WTC11 (cell line): Measurements from ENCODE around the gene DNM1L. TPM values are rescaled to one million over a fixed set of nuclear protein-coding genes. Genes with fewer than 3 reads are reported as not detected.

Experiments used
- ATAC-seq: fragments of 200-7000 bp; cut with Tn5 transposase; 2 replicates; pipeline ENCODE4 v1.10.0; 2021; ENCODE audit warnings: mild to moderate bottlenecking, moderate library complexity
- CTCF ChIA-PET: fragments of 300-600 bp; sonication (Branson Sonifier 250); formaldehyde crosslinking; loops from one replicate; lab custom pipeline; 2021; ENCODE audit warnings: antibody characterized with exemption; lab: Charles Lee
- POLR2A ChIA-PET: fragments of 350-600 bp; sonication (Branson Sonifier 250); formaldehyde crosslinking; loops from one replicate; lab custom pipeline; 2021; ENCODE audit warnings: antibody characterized with exemption; lab: Charles Lee
- DNase-seq: peaks from one replicate; pipeline ENCODE4 v3.0.0; 2021; ENCODE audit warnings: low spot score
- H3K27ac Mint-ChIP-seq: 2 replicates; pipeline ENCODE4 v1.8.0; 2021; ENCODE audit warnings: mixed read lengths
- H3K27me3 Mint-ChIP-seq: 2 replicates; pipeline ENCODE4 v1.8.0; 2021; ENCODE audit warnings: low read depth, mild to moderate bottlenecking, moderate library complexity, mixed read lengths
- H3K36me3 Mint-ChIP-seq: 2 replicates; pipeline ENCODE4 v1.8.0; 2021; ENCODE audit warnings: mixed read lengths
- H3K4me1 Mint-ChIP-seq: 2 replicates; pipeline ENCODE4 v1.8.0; 2022; ENCODE audit warnings: mixed read lengths
- H3K4me3 Mint-ChIP-seq: 2 replicates; pipeline ENCODE4 v1.8.0; 2021; ENCODE audit warnings: mild to moderate bottlenecking, moderate library complexity, mixed read lengths
- H3K9me3 Mint-ChIP-seq: 2 replicates; pipeline ENCODE4 v1.8.0; 2021; ENCODE audit warnings: mixed read lengths
- CREB1 ChIP-seq: sonication (generic); formaldehyde crosslinking; IDR thresholded peaks from 2 replicates; pipeline ENCODE4 v1.8.0; 2023; ENCODE audit warnings: mild to moderate bottlenecking, missing genetic modification reagents
- CREM ChIP-seq: sonication (generic); formaldehyde crosslinking; IDR thresholded peaks from 2 replicates; pipeline ENCODE4 v1.8.1; 2022; ENCODE audit warnings: mild to moderate bottlenecking, missing genetic modification reagents, moderate library complexity
- ETV6 ChIP-seq: sonication (generic); formaldehyde crosslinking; IDR thresholded peaks from 2 replicates; pipeline ENCODE4 v1.8.1; 2022; ENCODE audit warnings: mild to moderate bottlenecking, missing genetic modification reagents
- FOXJ3 ChIP-seq: sonication (generic); formaldehyde crosslinking; IDR thresholded peaks from 2 replicates; pipeline ENCODE4 v1.9.0; 2021; ENCODE audit warnings: missing genetic modification reagents, mild to moderate bottlenecking, borderline replicate concordance
- NFYB ChIP-seq: sonication (generic); formaldehyde crosslinking; conservative IDR thresholded peaks from 2 replicates; pipeline ENCODE4 v1.8.0; 2022; ENCODE audit warnings: low read depth, missing genetic modification reagents
- PRRX2 ChIP-seq: fragments of 250-450 bp; sonication (Bioruptor Pico); IDR thresholded peaks from 2 replicates; pipeline ENCODE4 v1.8.0; 2021; ENCODE audit warnings: mild to moderate bottlenecking
- RORB ChIP-seq: fragments of 250-450 bp; sonication (Bioruptor Pico); IDR thresholded peaks from 2 replicates; pipeline ENCODE4 v1.9.0; 2021; ENCODE audit warnings: mild to moderate bottlenecking
- TP53 ChIP-seq: sonication (generic); formaldehyde crosslinking; IDR thresholded peaks from 2 replicates; pipeline ENCODE4 v1.8.1; 2023; ENCODE audit warnings: mild to moderate bottlenecking, missing genetic modification reagents
- total RNA-seq: library from RNA; stranded (reverse); gene quantifications from 3 replicates; pipeline ENCODE4 v1.2.3, GENCODE V29; 2021
- TF ChIP-seq, protein P1 (sequence below): fragments of 250-450 bp; sonication (Bioruptor Pico); IDR thresholded peaks from 2 replicates; pipeline ENCODE4 v1.9.0; 2021; ENCODE audit warnings: mild to moderate bottlenecking, borderline replicate concordance
- TF ChIP-seq, protein P2 (sequence below): fragments of 250-450 bp; sonication (Bioruptor Pico); IDR thresholded peaks from 2 replicates; pipeline ENCODE4 v2.1.2; 2022; ENCODE audit warnings: mild to moderate bottlenecking, moderate library complexity
- TF ChIP-seq, protein P3 (sequence below): fragments of 250-450 bp; sonication (Bioruptor Pico); IDR thresholded peaks from 2 replicates; pipeline ENCODE4 v1.9.0; 2021; ENCODE audit warnings: mild to moderate bottlenecking
- TF ChIP-seq, protein P4 (sequence below): sonication (generic); formaldehyde crosslinking; IDR thresholded peaks from 2 replicates; pipeline ENCODE4 v1.8.1; 2022; ENCODE audit warnings: low read depth, mild to moderate bottlenecking, moderate library complexity, missing genetic modification reagents, borderline replicate concordance
- TF ChIP-seq, protein P5 (sequence below): sonication (generic); formaldehyde crosslinking; IDR thresholded peaks from 2 replicates; pipeline ENCODE4 v1.8.0; 2022; ENCODE audit warnings: mild to moderate bottlenecking, missing genetic modification reagents
- TF ChIP-seq, protein P6 (sequence below): sonication (generic); formaldehyde crosslinking; IDR thresholded peaks from 2 replicates; pipeline ENCODE4 v1.8.1; 2022; ENCODE audit warnings: mild to moderate bottlenecking, missing genetic modification reagents, moderate library complexity, borderline replicate concordance
- TF ChIP-seq, protein P7 (sequence below): sonication (generic); formaldehyde crosslinking; IDR thresholded peaks from 2 replicates; pipeline ENCODE4 v1.8.0; 2023; ENCODE audit warnings: mild to moderate bottlenecking, missing genetic modification reagents
- TF ChIP-seq, protein P8 (sequence below): fragments of 250-450 bp; sonication (Bioruptor Pico); IDR thresholded peaks from 2 replicates; pipeline ENCODE4 v1.9.0; 2021; ENCODE audit warnings: mild to moderate bottlenecking
- TF ChIP-seq, protein P9 (sequence below): sonication (generic); formaldehyde crosslinking; IDR thresholded peaks from 2 replicates; pipeline ENCODE4 v1.8.0; 2022; ENCODE audit warnings: missing genetic modification reagents

DNM1L gene
- total RNA-seq, 1 experiment from 2014 or later = 74.3 TPM

DNA sequence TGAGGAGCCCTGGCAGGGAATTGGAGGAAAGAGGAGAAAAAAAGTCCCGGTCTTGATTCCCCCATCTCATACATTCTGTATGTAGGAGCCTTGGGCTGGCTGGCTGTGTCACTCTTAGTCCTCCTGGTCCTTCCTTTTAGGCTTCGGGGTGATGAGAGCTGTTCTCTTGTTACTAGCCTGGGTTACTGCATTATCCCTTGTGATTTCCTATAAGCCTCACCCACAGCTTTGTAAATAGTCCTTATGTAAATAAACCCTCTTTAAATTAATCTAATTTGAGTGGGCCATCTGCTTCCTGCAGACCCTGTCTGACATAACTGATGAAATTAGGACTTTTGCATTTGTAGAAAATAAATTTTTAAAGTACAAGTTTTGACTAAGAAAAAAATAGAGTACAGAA lies 19.2 kb downstream of the DNM1L start:
- DNase-seq (no peak), ATAC-seq (peak; percentile 71)
- Mint-ChIP-seq H3K27me3 (no peaks in the 10 kb centered on the region), H3K36me3 (peaks cover 36% of the 10 kb centered on the region), H3K4me1 (peaks cover 15% of the 10 kb centered on the region), H3K9me3 (peaks cover 15% of the 10 kb centered on the region), H3K27ac (no peak overlapping the region), H3K4me3 (no peak overlapping the region)
- ChIA-PET POLR2A (interaction anchor here (0.6 kb wide), 1 partner anchor 516 kb away, joined by 4 read pairs; no protein-coding TSS in a partner anchor), CTCF (interaction anchor here (1.5 kb wide), 1 partner anchor 57 kb away, joined by 4 read pairs; the partner anchor contains the start of gene YARS2)
- TF ChIP-seq RORB (no peak), FOXJ3 (CRISPR knock-in tag) (no peak), ETV6 (CRISPR knock-in tag) (no peak), PRRX2 (CRISPR knock-in tag) (no peak), CREM (CRISPR knock-in tag) (no peak), TP53 (no peak), CREB1 (CRISPR knock-in tag) (no peak), NFYB (CRISPR knock-in tag) (no peak)
- TF ChIP-seq, protein P1, sequence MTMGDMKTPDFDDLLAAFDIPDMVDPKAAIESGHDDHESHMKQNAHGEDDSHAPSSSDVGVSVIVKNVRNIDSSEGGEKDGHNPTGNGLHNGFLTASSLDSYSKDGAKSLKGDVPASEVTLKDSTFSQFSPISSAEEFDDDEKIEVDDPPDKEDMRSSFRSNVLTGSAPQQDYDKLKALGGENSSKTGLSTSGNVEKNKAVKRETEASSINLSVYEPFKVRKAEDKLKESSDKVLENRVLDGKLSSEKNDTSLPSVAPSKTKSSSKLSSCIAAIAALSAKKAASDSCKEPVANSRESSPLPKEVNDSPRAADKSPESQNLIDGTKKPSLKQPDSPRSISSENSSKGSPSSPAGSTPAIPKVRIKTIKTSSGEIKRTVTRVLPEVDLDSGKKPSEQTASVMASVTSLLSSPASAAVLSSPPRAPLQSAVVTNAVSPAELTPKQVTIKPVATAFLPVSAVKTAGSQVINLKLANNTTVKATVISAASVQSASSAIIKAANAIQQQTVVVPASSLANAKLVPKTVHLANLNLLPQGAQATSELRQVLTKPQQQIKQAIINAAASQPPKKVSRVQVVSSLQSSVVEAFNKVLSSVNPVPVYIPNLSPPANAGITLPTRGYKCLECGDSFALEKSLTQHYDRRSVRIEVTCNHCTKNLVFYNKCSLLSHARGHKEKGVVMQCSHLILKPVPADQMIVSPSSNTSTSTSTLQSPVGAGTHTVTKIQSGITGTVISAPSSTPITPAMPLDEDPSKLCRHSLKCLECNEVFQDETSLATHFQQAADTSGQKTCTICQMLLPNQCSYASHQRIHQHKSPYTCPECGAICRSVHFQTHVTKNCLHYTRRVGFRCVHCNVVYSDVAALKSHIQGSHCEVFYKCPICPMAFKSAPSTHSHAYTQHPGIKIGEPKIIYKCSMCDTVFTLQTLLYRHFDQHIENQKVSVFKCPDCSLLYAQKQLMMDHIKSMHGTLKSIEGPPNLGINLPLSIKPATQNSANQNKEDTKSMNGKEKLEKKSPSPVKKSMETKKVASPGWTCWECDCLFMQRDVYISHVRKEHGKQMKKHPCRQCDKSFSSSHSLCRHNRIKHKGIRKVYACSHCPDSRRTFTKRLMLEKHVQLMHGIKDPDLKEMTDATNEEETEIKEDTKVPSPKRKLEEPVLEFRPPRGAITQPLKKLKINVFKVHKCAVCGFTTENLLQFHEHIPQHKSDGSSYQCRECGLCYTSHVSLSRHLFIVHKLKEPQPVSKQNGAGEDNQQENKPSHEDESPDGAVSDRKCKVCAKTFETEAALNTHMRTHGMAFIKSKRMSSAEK (CRISPR knock-in tag) = no peak
- TF ChIP-seq, protein P2, sequence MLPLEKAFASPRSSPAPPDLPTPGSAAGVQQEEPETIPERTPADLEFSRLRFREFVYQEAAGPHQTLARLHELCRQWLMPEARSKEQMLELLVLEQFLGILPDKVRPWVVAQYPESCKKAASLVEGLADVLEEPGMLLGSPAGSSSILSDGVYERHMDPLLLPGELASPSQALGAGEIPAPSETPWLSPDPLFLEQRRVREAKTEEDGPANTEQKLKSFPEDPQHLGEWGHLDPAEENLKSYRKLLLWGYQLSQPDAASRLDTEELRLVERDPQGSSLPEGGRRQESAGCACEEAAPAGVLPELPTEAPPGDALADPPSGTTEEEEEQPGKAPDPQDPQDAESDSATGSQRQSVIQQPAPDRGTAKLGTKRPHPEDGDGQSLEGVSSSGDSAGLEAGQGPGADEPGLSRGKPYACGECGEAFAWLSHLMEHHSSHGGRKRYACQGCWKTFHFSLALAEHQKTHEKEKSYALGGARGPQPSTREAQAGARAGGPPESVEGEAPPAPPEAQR (CRISPR knock-in tag) = no peak
- TF ChIP-seq, protein P3, sequence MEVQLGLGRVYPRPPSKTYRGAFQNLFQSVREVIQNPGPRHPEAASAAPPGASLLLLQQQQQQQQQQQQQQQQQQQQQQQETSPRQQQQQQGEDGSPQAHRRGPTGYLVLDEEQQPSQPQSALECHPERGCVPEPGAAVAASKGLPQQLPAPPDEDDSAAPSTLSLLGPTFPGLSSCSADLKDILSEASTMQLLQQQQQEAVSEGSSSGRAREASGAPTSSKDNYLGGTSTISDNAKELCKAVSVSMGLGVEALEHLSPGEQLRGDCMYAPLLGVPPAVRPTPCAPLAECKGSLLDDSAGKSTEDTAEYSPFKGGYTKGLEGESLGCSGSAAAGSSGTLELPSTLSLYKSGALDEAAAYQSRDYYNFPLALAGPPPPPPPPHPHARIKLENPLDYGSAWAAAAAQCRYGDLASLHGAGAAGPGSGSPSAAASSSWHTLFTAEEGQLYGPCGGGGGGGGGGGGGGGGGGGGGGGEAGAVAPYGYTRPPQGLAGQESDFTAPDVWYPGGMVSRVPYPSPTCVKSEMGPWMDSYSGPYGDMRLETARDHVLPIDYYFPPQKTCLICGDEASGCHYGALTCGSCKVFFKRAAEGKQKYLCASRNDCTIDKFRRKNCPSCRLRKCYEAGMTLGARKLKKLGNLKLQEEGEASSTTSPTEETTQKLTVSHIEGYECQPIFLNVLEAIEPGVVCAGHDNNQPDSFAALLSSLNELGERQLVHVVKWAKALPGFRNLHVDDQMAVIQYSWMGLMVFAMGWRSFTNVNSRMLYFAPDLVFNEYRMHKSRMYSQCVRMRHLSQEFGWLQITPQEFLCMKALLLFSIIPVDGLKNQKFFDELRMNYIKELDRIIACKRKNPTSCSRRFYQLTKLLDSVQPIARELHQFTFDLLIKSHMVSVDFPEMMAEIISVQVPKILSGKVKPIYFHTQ = no peak
- TF ChIP-seq, protein P4, sequence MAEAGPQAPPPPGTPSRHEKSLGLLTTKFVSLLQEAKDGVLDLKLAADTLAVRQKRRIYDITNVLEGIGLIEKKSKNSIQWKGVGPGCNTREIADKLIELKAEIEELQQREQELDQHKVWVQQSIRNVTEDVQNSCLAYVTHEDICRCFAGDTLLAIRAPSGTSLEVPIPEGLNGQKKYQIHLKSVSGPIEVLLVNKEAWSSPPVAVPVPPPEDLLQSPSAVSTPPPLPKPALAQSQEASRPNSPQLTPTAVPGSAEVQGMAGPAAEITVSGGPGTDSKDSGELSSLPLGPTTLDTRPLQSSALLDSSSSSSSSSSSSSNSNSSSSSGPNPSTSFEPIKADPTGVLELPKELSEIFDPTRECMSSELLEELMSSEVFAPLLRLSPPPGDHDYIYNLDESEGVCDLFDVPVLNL = no peak
- TF ChIP-seq, protein P5, sequence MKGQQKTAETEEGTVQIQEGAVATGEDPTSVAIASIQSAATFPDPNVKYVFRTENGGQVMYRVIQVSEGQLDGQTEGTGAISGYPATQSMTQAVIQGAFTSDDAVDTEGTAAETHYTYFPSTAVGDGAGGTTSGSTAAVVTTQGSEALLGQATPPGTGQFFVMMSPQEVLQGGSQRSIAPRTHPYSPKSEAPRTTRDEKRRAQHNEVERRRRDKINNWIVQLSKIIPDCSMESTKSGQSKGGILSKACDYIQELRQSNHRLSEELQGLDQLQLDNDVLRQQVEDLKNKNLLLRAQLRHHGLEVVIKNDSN (CRISPR knock-in tag) = no peak
- TF ChIP-seq, protein P6, sequence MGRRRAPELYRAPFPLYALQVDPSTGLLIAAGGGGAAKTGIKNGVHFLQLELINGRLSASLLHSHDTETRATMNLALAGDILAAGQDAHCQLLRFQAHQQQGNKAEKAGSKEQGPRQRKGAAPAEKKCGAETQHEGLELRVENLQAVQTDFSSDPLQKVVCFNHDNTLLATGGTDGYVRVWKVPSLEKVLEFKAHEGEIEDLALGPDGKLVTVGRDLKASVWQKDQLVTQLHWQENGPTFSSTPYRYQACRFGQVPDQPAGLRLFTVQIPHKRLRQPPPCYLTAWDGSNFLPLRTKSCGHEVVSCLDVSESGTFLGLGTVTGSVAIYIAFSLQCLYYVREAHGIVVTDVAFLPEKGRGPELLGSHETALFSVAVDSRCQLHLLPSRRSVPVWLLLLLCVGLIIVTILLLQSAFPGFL (CRISPR knock-in tag) = no peak
- TF ChIP-seq, protein P7, sequence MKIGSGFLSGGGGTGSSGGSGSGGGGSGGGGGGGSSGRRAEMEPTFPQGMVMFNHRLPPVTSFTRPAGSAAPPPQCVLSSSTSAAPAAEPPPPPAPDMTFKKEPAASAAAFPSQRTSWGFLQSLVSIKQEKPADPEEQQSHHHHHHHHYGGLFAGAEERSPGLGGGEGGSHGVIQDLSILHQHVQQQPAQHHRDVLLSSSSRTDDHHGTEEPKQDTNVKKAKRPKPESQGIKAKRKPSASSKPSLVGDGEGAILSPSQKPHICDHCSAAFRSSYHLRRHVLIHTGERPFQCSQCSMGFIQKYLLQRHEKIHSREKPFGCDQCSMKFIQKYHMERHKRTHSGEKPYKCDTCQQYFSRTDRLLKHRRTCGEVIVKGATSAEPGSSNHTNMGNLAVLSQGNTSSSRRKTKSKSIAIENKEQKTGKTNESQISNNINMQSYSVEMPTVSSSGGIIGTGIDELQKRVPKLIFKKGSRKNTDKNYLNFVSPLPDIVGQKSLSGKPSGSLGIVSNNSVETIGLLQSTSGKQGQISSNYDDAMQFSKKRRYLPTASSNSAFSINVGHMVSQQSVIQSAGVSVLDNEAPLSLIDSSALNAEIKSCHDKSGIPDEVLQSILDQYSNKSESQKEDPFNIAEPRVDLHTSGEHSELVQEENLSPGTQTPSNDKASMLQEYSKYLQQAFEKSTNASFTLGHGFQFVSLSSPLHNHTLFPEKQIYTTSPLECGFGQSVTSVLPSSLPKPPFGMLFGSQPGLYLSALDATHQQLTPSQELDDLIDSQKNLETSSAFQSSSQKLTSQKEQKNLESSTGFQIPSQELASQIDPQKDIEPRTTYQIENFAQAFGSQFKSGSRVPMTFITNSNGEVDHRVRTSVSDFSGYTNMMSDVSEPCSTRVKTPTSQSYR (CRISPR knock-in tag) = no peak
- TF ChIP-seq, protein P8, sequence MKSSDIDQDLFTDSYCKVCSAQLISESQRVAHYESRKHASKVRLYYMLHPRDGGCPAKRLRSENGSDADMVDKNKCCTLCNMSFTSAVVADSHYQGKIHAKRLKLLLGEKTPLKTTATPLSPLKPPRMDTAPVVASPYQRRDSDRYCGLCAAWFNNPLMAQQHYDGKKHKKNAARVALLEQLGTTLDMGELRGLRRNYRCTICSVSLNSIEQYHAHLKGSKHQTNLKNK = no peak
- TF ChIP-seq, protein P9, sequence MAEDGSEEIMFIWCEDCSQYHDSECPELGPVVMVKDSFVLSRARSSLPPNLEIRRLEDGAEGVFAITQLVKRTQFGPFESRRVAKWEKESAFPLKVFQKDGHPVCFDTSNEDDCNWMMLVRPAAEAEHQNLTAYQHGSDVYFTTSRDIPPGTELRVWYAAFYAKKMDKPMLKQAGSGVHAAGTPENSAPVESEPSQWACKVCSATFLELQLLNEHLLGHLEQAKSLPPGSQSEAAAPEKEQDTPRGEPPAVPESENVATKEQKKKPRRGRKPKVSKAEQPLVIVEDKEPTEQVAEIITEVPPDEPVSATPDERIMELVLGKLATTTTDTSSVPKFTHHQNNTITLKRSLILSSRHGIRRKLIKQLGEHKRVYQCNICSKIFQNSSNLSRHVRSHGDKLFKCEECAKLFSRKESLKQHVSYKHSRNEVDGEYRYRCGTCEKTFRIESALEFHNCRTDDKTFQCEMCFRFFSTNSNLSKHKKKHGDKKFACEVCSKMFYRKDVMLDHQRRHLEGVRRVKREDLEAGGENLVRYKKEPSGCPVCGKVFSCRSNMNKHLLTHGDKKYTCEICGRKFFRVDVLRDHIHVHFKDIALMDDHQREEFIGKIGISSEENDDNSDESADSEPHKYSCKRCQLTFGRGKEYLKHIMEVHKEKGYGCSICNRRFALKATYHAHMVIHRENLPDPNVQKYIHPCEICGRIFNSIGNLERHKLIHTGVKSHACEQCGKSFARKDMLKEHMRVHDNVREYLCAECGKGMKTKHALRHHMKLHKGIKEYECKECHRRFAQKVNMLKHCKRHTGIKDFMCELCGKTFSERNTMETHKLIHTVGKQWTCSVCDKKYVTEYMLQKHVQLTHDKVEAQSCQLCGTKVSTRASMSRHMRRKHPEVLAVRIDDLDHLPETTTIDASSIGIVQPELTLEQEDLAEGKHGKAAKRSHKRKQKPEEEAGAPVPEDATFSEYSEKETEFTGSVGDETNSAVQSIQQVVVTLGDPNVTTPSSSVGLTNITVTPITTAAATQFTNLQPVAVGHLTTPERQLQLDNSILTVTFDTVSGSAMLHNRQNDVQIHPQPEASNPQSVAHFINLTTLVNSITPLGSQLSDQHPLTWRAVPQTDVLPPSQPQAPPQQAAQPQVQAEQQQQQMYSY (CRISPR knock-in tag) = no peak
